Heart left ventricle (tissue), 13 donors: Measurements from ENCODE around the gene CC2D2A.

ENCODE experiments used
- CTCF ChIP-seq, 12 donors: fragments of 200-600 bp; sonication (generic) in 4 of 12; IDR thresholded peaks; one replicate each; pipeline versions ENCODE4 v1.5.0 to v1.8.0; 2018 to 2022; ENCODE audit warnings: antibody characterized with exemption in 12 of 12, mild to moderate bottlenecking in 5 of 12
- POLR2A ChIP-seq, 2 donors: fragments of 450-650 bp; IDR thresholded peaks; one replicate each; pipeline ENCODE4 v1.6.1; 2017; ENCODE audit warnings: antibody characterized with exemption in 2 of 2, mild to moderate bottlenecking in 2 of 2, moderate library complexity in 2 of 2
- donor health status: ischemic (EF 13 %, LVEDD 7.1; RV severe dilation, severe dysfunction).
- donor health status: DM: no; HTN: yes; CAD: no.
- donor health status: DM: no; HTN: no; CAD: no.
- donor health status: ischemic (EF 25% LVEDD 6.9; RV normal size, moderate dysfunction).
- donor health status: ischemic (EF 25% LVEDD 5.7; RV mildly dilated, moderate dysfunction).
- donor health status: ischemic (EF 35%, LVEDD 5.7; RV mildly dilated, moderate dysfunction).
- donor health status: nonischemic (EF 11% LVEDD 7.7; RV severe dilation, severe dysfunction).
- donor health status: DM: yes; HTN: yes; CAD: no.
- donor health status: PGD.
- donor health status: ischemic (EF 29% LVEDD 5.4; RV normal size, mild dysfunction).
- donor health status: nonischemic (EF 23%, LVEDD 6.1; RV moderate dilation, normal function).

GRCh38 chr4:15585331-15585730, 115.6 kb downstream of the CC2D2A start:
- TF ChIP-seq CTCF (IDR thresholded peaks at IDR 0.05) (no peak), POLR2A (IDR thresholded peaks at IDR 0.05) (no peak)
